HL-60 (cell line): Measurements from ENCODE around the gene PTDSS2.
"Not testable (repeated sequence)": the region's sequence is repeated elsewhere in the genome, so short reads cannot be mapped to it uniquely, and the experiment has no call there.

Experiments used
- POLR2AphosphoS5 ChIP-seq: IDR thresholded peaks from 2 replicates; pipeline ENCODE4 v1.6.1; 2012; ENCODE audit warnings: low read depth
- TF ChIP-seq, protein P1 (sequence below): IDR thresholded peaks from one replicate; pipeline ENCODE4 v1.5.1; 2011; ENCODE audit warnings: low read length, control low read depth, inconsistent platforms; ENCODE audit not compliant: insufficient read depth
- TF ChIP-seq, protein P2 (sequence below): IDR thresholded peaks from 2 replicates; pipeline ENCODE4 v1.6.1; 2012; ENCODE audit warnings: low read depth; ENCODE audit not compliant: insufficient replicate concordance

DNA sequence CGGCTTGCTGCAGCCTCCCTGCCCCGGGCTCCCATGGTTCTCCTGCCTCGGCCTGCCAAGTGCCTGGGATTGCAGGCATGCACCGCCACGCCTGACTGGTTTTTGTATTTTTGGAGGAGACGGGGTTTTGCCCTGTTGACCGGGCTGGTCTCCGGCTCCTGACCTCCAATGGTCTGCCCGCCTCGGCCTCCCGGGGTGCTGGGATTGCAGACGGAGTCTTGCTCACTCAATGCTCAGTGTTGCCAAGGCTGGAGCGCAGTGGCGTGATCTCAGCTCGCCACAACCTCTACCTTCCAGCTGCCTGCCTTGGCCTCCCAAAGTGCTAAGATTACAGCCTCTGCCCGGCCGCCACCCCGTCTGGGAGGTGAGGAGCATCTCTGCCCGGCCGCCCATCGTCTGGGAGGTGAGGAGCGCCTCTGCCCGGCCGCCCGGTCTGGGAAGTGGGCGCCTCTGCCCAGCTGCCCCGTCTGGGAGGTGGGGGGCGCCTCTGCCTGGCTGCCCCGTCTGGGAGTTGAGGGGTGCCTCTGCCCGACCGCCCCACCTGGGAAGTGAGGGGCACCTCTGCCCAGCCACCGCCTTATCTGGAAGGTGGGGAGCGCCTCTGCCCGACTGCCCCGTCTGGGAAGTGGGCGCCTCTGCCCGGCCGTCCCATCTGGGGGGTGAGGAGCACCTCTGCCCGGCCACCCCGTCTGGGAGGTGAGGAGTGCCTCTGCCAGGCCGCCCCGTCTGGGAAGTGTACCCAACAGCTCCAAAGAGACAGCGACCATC is 67.0 kb downstream of the PTDSS2 start:
- TF ChIP-seq, protein P1, sequence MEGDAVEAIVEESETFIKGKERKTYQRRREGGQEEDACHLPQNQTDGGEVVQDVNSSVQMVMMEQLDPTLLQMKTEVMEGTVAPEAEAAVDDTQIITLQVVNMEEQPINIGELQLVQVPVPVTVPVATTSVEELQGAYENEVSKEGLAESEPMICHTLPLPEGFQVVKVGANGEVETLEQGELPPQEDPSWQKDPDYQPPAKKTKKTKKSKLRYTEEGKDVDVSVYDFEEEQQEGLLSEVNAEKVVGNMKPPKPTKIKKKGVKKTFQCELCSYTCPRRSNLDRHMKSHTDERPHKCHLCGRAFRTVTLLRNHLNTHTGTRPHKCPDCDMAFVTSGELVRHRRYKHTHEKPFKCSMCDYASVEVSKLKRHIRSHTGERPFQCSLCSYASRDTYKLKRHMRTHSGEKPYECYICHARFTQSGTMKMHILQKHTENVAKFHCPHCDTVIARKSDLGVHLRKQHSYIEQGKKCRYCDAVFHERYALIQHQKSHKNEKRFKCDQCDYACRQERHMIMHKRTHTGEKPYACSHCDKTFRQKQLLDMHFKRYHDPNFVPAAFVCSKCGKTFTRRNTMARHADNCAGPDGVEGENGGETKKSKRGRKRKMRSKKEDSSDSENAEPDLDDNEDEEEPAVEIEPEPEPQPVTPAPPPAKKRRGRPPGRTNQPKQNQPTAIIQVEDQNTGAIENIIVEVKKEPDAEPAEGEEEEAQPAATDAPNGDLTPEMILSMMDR = not testable (repeated sequence)
- not testable (repeated sequence) for TF ChIP-seq POLR2AphosphoS5
- TF ChIP-seq, protein P2, sequence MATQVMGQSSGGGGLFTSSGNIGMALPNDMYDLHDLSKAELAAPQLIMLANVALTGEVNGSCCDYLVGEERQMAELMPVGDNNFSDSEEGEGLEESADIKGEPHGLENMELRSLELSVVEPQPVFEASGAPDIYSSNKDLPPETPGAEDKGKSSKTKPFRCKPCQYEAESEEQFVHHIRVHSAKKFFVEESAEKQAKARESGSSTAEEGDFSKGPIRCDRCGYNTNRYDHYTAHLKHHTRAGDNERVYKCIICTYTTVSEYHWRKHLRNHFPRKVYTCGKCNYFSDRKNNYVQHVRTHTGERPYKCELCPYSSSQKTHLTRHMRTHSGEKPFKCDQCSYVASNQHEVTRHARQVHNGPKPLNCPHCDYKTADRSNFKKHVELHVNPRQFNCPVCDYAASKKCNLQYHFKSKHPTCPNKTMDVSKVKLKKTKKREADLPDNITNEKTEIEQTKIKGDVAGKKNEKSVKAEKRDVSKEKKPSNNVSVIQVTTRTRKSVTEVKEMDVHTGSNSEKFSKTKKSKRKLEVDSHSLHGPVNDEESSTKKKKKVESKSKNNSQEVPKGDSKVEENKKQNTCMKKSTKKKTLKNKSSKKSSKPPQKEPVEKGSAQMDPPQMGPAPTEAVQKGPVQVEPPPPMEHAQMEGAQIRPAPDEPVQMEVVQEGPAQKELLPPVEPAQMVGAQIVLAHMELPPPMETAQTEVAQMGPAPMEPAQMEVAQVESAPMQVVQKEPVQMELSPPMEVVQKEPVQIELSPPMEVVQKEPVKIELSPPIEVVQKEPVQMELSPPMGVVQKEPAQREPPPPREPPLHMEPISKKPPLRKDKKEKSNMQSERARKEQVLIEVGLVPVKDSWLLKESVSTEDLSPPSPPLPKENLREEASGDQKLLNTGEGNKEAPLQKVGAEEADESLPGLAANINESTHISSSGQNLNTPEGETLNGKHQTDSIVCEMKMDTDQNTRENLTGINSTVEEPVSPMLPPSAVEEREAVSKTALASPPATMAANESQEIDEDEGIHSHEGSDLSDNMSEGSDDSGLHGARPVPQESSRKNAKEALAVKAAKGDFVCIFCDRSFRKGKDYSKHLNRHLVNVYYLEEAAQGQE = not testable (repeated sequence)
